ENCODE data around the gene SCP2.

Gene SCP2

DNA sequence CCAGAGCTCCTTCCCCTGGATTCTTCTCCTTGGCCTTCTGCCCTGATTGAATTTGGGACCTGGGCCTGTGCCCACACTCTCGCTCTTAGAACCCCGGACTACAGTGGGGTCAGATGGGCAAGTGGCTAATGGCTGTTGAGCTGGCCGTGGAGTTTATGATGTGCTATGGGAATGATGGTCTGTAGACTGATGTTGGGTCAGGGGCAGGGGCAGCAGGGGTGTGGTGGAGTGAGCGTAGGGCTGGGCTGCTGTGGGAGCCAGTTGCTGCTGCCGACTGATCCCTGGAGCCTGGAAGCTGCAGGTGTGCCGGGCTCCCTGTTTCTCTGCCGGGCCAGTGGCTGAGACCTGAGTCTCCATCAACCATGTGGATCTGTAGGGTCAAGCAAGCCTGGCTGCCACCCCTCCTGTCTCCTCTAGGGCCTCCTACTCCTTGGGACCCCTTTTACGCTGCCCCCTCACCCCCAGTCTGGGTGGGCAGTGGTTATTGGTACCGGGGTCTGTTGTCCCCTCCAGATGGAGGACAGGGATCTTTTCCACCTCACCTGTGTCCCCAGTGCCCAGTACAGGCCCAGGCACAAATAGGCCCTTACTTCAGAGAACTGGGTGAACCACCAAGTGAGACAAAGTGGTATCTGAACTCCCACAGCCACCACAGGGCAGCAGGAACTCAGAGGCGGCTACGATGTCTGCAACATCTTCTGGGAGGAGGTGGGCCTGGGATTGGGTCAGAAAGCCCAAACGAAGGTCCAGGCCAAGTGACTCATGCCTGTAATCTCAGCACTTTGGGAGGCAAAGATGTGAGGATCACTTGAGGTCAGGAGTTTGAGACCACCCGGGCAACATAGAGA, 140.0 kb downstream of the SCP2 start:
- Histone ChIP-seq H3K4me3 (replicated peaks; ENCODE audit: insufficient read depth, low read length) (no peak overlapping the region), H3K27me3 (ENCODE audit: insufficient read depth, poor library complexity, severe bottlenecking) (peaks cover 18% of the 10 kb centered on the region), H3K27ac (replicated peaks) (no peak overlapping the region)
- no peak for TF ChIP-seq CTCF (IDR thresholded peaks at IDR 0.05; ENCODE audit: insufficient read depth, low read length)
- DNase-seq (ENCODE audit: low read depth in 1 of 2, low spot score in 1 of 2) = no peak

- Histone ChIP-seq H3K4me3 (replicated peaks; ENCODE audit: insufficient read depth, low read length) (no peak overlapping the region), H3K27me3 (ENCODE audit: insufficient read depth, poor library complexity, severe bottlenecking) (peaks cover 11% of the 10 kb centered on the region), H3K27ac (replicated peaks) (no peak overlapping the region)
- no peak for TF ChIP-seq REST (IDR thresholded peaks at IDR 0.05; ENCODE audit: insufficient replicate concordance, low read depth)
- no peak for TF ChIP-seq SPI1 (IDR thresholded peaks at IDR 0.05; ENCODE audit: borderline replicate concordance, low read depth)
- TF ChIP-seq GABPA (IDR thresholded peaks at IDR 0.05; ENCODE audit: low read depth) = no peak
- no peak for TF ChIP-seq POLR2AphosphoS5 (IDR thresholded peaks at IDR 0.05; ENCODE audit: low read depth)
- no peak for TF ChIP-seq CTCF (IDR thresholded peaks at IDR 0.05; ENCODE audit: insufficient read depth, low read length)
- DNase-seq (ENCODE audit: low read depth in 1 of 2, low spot score in 1 of 2) = no peak
These were observed 140.8 kb downstream of the SCP2 start for GRCh38 chr1:53067886-53068285.

DNA sequence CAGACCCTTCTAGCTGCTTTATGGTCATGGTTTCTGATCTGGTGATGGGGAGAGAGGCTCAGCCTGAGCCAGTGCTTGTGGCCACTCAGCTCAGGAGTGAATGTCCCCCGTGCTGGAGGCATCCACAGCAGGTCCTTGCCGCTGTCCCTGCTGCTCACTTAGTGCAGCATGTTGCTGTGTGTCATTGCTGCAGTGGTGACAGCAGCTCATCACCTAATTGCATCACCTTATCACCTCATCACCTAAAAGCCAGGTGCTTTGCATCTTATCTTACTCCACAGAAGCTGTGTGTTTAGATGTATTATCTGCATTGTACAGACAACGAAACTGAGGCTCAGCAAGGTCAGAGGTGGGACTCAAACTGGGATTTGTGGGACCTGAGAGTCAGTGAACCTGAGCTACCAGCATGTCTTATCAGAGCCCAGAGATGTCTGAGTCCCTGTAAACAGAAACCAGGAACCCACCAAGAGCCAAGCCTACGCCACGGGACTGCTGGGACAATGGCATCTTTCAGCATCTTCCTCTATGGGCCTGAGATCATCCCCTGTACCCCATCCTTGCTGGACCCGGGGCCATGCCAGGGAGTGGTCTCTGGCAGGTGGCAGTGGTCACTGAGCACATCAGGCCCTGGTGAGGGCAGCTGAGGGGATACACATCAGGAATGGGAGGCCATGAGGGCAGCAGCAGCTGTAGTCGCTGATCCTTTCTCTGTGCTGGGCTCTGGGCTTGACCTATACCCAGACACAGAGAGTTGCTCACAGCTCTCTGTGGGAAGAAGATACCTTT, 141.4 kb downstream of the SCP2 start:
- TF ChIP-seq REST (IDR thresholded peaks at IDR 0.05; ENCODE audit: insufficient replicate concordance, low read depth) = no peak
- Histone ChIP-seq H3K27ac (replicated peaks) (no peak overlapping the region), H3K4me3 (replicated peaks; ENCODE audit: insufficient read depth, low read length) (no peak overlapping the region), H3K27me3 (ENCODE audit: insufficient read depth, poor library complexity, severe bottlenecking) (peaks cover 5% of the 10 kb centered on the region)
- no peak for DNase-seq (ENCODE audit: low read depth in 1 of 2, low spot score in 1 of 2)

DNA sequence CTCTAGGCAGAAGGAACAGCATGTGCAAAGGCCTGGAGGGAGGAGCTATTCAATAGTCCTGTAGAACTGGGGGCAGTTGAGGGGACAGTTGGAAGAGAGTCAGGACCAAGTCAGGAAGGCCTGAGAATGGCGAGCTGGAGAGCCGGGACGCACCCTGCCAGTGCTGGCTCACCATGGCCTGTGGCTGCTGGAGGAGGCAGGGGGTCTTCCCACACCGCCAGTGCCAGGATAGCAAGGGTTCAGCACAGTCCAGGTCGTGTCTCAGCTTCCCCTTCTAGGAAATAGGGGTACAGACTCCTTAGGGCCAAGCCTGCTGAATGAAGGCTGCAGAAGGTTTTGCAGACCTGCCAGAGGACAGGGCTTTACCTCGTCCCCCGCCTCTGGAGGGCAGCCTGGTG, 142.2 kb downstream of the SCP2 start:
- Histone ChIP-seq H3K27ac (replicated peaks) (no peak overlapping the region), H3K27me3 (ENCODE audit: insufficient read depth, poor library complexity, severe bottlenecking) (peaks cover under 1% of the 10 kb centered on the region), H3K4me3 (replicated peaks; ENCODE audit: insufficient read depth, low read length) (no peak overlapping the region)
- no peak for DNase-seq (ENCODE audit: low read depth in 1 of 2, low spot score in 1 of 2)
- no peak for TF ChIP-seq REST (IDR thresholded peaks at IDR 0.05; ENCODE audit: insufficient replicate concordance, low read depth)
- no peak for TF ChIP-seq POLR2AphosphoS5 (IDR thresholded peaks at IDR 0.05; ENCODE audit: low read depth)
- no peak for TF ChIP-seq CTCF (IDR thresholded peaks at IDR 0.05; ENCODE audit: insufficient read depth, low read length)
- TF ChIP-seq SPI1 (IDR thresholded peaks at IDR 0.05; ENCODE audit: borderline replicate concordance, low read depth) = no peak
- TF ChIP-seq GABPA (IDR thresholded peaks at IDR 0.05; ENCODE audit: low read depth) = no peak

Measured in HL-60 (cell line).